Kidney (tissue), 14 donors: ENCODE measurements around the gene ALDH1L2. TPM values are rescaled to one million over a fixed set of nuclear protein-coding genes. Genes with fewer than 3 reads are reported as not detected.
"Not testable (repeated sequence)": the region's sequence is repeated elsewhere in the genome, so short reads cannot be mapped to it uniquely, and the experiment has no call there.

Source experiments
- DNase-seq, 5 donors: peaks; one replicate each; pipeline ENCODE4 v3.0.0-alpha.2; 2013 to 2020
- FAIRE-seq: peaks from 2 replicates; lab custom pipeline; 2012; peaks lifted over from hg19 to GRCh38; lab: Jason Lieb, UNC
- H3K27ac ChIP-seq, 2 donors: one replicate each; pipeline ENCODE4 v1.7.0; 2013; ENCODE audit warnings: low read depth in 2 of 2, low read length in 2 of 2, inconsistent platforms in 1 of 2
- H3K27me3 ChIP-seq: one replicate; pipeline ENCODE4 v1.7.1; 2013; ENCODE audit warnings: low read length, inconsistent platforms; ENCODE audit not compliant: control insufficient read depth, insufficient read depth
- H3K36me3 ChIP-seq, 3 donors: one replicate each; pipeline versions ENCODE4 v1.7.0 to v1.7.1; 2013; ENCODE audit warnings: low read length in 3 of 3, control low read depth in 1 of 3, inconsistent platforms in 1 of 3; ENCODE audit not compliant: insufficient read depth in 3 of 3, control insufficient read depth in 2 of 3
- H3K4me1 ChIP-seq, 3 donors: one replicate each; pipeline versions ENCODE4 v1.7.0 to v1.7.1; 2013; ENCODE audit warnings: low read length in 3 of 3, inconsistent platforms in 1 of 3, low read depth in 1 of 3; ENCODE audit not compliant: control insufficient read depth in 2 of 3, insufficient read depth in 2 of 3
- H3K4me3 ChIP-seq, 3 donors: one replicate each; pipeline versions ENCODE4 v1.7.0 to v1.8.1; 2013; ENCODE audit warnings: low read length in 3 of 3, control low read depth in 1 of 3, inconsistent platforms in 1 of 3
- H3K9ac ChIP-seq, 3 donors: one replicate each; pipeline versions ENCODE4 v1.7.0 to v1.7.1; 2013; ENCODE audit warnings: low read length in 3 of 3, control low read depth in 1 of 3, inconsistent platforms in 1 of 3
- H3K9me3 ChIP-seq, 3 donors: one replicate each; pipeline versions ENCODE4 v1.7.0 to v1.7.1; 2013; ENCODE audit warnings: low read length in 3 of 3, control low read depth in 1 of 3, inconsistent platforms in 1 of 3; ENCODE audit not compliant: control insufficient read depth in 2 of 3, insufficient read depth in 1 of 3
- CTCF ChIP-seq: IDR thresholded peaks from 3 replicates; pipeline ENCODE4 v1.5.1; 2012; ENCODE audit warnings: mild to moderate bottlenecking, moderate library complexity, borderline replicate concordance; ENCODE audit not compliant: insufficient read depth; ENCODE audit errors: extremely low read depth
- intact Hi-C: fragments of 100-400 bp; cut with DNase I; formaldehyde crosslinking; loops from one replicate; pipeline ENCODE4 v1.11.1; 2022
- polyA plus RNA-seq: library from polyadenylated mRNA; stranded (reverse); fragments of 350-450 nt; fragmentation: Illumina TruSeq; extraction: RNeasy Lipid Tissue Mini Kit (QIAGEN cat#74804); gene quantifications from one replicate; pipeline ENCODE4 v1.2.3, GENCODE V29; 2014; ENCODE audit warnings: low read depth, low replicate concordance; ENCODE audit not compliant: insufficient read depth
- total RNA-seq: library from RNA; stranded (reverse); fragmentation: NEBNext Ultra II Directional; extraction: Animal tissue kit (Norgen Biotek cat#: 25700); gene quantifications from one replicate; pipeline ENCODE4 v1.2.1, GENCODE V29; 2021
- donor health status: control.
- donor health status: control.
- donor health status: control.
- donor health status: control.
- donor health status: control.
- donor health status: DM: yes; HTN: yes; CAD: no.
- donor health status: Normal renal cell carcinoma (clear cell type).

ALDH1L2 gene
- total and polyA plus RNA-seq, 2 donors from 2014 or later, result 0.28 to 17.2 TPM

- intact Hi-C loops, result no loop called here
- no peak for FAIRE-seq
- no peak overlapping the region for H3K9ac ChIP-seq
- no peak overlapping the region for H3K27ac ChIP-seq
- no peaks in the 10 kb centered on the region for H3K36me3 ChIP-seq
- TF ChIP-seq CTCF, result no peak
- peaks cover 0 to 8% (median 3%) of the 10 kb centered on the region in 3 donors for H3K4me1 ChIP-seq
- H3K9me3 ChIP-seq, result no peaks in the 10 kb centered on the region
- DNase-seq, result no peak
- no peaks in the 10 kb centered on the region for H3K27me3 ChIP-seq
- H3K4me3 ChIP-seq, result peak overlapping the region in 1 of 3 donors; percentile 74
These were observed 99.1 kb downstream of the ALDH1L2 start for GRCh38 chr12:104985206-104985605.

- DNase-seq, result peak in 1 of 5 donors; percentile 70
- intact Hi-C loops, H3K4me1 ChIP-seq, H3K4me3 ChIP-seq, H3K27me3 ChIP-seq, H3K9me3 ChIP-seq, H3K9ac ChIP-seq, FAIRE-seq, H3K27ac ChIP-seq, H3K36me3 ChIP-seq: not testable (repeated sequence)
These were observed 106.6 kb downstream of the ALDH1L2 start for GRCh38 chr12:104977688-104978087.

GRCh38 chr12:104976703-104977102, 107.6 kb downstream of the ALDH1L2 start:
- intact Hi-C loops, result no loop called here

More at GRCh38 chr12:104976703-104977102, 107.6 kb downstream of the ALDH1L2 start:
- Histone ChIP-seq H3K27ac (no peak overlapping the region), H3K4me1 (no peaks in the 10 kb centered on the region), H3K36me3 (no peaks in the 10 kb centered on the region), H3K27me3 (no peaks in the 10 kb centered on the region), H3K9ac (no peak overlapping the region), H3K9me3 (no peaks in the 10 kb centered on the region), H3K4me3 (no peak overlapping the region)
- FAIRE-seq, result no peak
- no peak for DNase-seq
- no peak for TF ChIP-seq CTCF
